ENCODE results near the gene SARDH.

Gene SARDH

DNA sequence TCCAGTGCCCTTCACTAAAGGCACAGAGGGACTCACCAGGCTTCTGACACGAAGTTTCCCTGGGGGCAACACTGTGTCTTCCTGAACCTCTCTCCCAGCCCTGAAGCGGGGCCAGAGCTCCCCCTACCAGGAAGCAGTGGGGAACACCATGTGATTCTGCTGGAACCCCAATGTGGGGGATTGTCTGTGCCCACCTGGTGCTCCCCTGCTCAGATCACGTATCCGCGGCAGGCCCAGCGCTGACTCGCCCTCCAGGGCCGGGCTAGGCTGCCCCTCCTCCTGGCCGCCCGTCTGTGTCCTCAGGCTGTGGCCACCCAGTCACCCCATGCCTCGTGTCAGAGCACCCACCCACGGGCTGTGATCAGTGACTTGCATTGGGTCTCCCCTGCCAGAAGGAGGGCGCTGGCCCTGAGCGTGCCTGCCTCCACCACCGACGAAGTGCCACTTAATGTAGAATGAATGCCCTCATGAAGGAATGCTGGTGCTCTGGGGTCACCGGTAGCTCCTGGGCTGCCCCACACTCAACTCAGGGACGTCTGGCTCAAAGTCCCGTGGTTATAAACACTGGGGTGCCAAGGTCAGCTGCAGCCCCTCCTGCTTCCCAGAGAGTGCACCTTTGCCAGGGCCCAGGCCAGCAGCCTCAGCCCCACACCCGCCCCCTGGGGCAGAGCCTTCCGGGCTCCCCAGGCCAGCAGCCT lies 22.1 kb downstream of the SARDH start:
- DNase-seq (ENCODE audit: low read depth): no peak

DNA sequence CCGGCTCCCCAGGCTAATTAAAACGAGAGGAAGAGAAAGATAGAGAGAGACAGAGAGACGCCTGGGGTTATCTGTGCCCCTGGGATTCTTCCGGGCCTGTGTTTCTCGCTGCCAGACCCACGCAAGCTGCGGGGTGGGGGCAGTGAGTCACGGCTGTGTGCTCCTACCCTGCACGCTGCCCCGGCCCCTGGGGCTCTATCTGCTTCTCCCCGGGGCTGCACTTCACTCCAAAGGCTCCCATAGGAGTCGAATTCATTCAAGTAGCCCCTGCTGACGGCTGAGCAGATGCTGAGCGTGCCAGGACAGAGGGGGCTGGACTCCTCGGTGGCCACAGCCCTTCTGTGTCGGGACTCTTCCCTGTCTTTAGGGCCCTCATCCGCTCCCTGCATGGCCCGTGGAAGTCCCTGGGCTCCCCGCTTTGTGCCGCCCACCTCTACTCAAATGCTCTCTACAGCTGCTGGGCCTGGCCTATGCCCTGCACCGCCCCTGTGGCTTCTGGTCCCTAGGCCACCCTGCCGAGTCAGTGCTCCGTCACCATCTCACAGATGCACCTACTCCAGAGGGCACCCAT lies 22.8 kb downstream of the SARDH start:
- DNase-seq (ENCODE audit: low read depth): no peak

GRCh38 chr9:133714606-133715294 lies 23.4 kb downstream of the SARDH start:
- no peak for DNase-seq (ENCODE audit: low read depth)

- no peak for DNase-seq (ENCODE audit: low read depth)
Measured at GRCh38 chr9:133713960-133714495, 24.1 kb downstream of the SARDH start.

GRCh38 chr9:133713150-133713959 lies 24.8 kb downstream of the SARDH start:
- DNase-seq (ENCODE audit: low read depth): no peak

- no peak for DNase-seq (ENCODE audit: low read depth)
Measured at GRCh38 chr9:133712221-133713100, 25.7 kb downstream of the SARDH start.

DNA sequence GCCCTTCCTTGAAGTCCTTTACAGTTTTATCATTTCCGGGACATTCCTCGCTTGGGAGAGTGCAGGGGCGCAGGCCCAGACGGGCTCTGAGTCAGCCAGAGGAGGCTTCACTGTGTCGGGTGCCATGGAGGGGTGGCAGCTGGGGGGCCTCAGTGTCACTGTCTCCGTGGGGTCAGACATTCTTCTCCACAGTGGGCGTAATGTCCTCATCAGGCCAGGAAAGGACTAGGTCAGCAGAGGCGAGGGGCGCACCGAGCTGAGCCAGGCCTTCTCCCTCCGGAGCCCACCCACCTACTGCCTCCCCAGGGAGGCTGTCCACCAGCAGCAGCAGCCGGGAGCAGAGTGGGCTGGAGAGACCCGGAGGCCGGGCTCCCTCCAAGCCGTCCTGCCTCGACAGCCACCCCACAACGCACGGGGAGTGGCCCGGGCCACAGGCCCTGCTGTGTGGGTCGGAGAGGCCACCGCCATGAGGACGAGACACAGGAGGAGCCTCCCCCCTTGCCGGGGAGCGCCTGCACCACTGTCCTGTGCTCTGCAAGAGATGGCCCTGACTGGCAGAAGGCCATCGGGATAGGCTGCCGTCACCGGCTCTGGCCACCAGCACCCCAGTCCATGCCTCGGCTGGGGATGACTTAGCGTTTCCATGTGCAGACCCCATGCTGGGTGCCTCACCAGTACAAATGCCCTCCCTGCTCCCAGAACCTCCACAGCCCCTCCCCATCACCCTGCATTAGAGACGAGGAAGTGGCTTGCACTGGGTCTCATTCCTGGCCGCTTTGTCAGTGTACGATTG lies 26.5 kb downstream of the SARDH start:
- no peak for DNase-seq (ENCODE audit: low read depth)

DNA sequence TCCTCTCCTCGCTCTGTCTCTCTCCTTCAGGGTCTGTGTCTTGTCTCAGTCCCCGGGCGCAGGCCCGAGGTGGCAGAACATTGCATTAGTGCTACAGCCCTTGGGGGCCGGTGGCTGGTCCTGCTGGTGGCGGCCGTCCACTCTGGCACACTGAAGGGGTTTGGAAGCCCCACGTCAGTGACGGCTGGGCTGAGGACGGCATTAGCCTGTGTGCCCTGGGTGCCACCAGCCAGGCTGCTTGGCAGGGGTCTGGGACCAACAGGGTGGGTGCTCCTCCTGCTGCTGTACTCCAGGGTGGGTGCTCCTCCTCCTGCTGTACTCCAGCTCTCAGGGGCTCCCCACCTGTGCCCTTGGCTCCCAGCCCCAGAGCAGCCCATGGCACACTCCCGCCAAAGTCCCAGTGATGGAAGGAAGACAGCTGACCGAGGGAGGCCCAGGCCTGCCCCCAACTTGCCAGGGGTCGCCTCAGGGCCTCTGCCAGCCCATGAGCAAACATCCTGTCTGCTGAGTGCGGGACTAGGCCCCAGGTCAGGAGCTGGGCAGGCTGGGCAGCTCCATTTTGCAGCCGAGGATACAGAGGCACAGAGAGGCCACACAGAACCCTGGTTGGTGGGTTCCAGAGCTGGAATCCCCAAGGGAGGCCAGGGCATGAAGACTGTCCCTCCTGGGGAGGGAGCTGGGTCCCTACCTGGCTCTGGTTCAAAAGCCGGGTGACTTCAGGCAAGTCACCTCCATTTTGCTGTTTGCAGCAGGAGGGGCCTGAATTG lies 27.3 kb downstream of the SARDH start:
- DNase-seq (ENCODE audit: low read depth): no peak

DNA sequence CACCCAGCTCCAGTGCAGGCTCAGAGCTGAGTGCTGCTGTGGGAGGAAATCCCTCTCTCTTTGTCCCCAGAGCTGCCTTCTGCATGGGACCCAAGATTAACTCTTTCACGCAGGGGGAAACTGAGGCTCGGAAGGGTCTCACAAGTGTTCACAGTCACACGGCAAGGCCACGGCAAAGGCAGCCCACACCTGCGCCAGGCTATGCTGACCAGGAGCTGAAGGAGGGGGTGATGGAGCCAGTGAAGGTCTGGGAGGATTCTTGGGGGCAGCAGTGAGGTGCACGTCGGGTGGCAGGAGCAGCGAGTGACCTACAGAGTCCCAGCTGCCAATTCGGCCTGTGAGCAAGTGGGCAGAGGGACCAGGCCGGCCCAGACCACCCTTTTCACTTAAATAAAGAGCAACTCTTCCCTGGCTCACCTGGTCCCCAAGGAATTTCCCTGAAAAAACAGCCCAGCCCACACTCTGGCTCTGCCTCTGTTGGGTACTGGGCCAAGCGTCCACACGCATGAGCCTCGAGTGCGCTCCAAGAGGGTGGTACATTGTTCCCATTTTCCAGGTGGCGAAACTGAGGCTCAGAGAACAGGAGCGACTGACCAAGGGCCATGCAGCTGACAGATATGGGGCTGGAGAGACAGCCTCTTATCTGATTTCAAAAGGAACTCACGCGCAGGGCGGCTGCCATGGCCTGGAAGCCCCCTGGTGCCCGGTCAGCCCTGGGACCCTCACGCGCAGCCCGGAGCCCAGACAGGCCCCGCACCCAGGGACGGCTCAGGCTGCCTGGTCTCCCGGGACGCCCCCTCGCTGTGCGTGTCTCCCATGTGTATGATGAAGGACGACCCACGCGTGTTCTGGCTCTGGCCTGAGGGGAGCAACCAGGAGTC lies 28.2 kb downstream of the SARDH start:
- DNase-seq (ENCODE audit: low read depth): no peak

- DNase-seq (ENCODE audit: low read depth): no peak
Measured at GRCh38 chr9:133709015-133709611, 29.0 kb downstream of the SARDH start.

DNA sequence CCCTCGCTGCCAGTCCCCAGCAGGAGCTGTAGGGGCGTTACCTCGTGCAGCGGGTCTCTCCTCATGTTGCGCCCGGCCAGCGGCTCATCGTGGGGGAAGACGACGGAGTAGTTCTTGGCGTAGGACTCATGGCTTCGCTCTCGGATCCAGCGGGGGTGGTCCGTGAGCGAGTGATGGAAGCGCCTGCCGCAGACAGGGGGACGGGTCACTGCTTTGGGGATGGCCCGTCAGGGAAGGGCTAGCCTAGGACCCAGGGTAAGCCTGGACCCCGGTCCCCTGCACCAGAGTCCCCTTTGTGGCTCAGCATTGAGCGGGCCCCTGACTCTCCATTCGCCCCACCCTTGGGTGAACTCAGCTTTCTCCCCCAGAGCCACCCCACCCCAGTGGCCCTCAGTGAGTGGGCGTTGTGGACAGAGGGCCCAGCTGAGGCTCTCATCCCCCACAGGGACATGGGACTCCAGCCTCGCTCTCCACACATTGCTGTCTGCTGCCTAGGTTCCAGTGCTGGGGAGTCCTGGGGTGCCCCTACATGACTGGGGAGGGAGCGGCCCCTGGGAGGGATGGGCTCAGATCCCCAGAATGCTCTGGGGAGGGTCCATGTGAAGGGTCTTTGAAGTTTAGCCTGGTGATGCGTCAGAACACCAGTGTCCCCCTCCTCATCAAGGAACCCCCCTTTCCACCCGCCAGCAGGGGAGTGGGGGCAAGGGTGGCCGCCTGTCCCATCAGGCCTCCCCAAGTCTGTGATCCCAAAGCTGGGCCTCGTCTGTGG lies 29.7 kb downstream of the SARDH start:
- DNase-seq (ENCODE audit: low read depth): no peak

- DNase-seq (ENCODE audit: low read depth): no peak
Measured at GRCh38 chr9:133707763-133708245, 30.3 kb downstream of the SARDH start.

GRCh38 chr9:133707065-133707762 lies 30.9 kb downstream of the SARDH start:
- no peak for DNase-seq (ENCODE audit: low read depth)

DNA sequence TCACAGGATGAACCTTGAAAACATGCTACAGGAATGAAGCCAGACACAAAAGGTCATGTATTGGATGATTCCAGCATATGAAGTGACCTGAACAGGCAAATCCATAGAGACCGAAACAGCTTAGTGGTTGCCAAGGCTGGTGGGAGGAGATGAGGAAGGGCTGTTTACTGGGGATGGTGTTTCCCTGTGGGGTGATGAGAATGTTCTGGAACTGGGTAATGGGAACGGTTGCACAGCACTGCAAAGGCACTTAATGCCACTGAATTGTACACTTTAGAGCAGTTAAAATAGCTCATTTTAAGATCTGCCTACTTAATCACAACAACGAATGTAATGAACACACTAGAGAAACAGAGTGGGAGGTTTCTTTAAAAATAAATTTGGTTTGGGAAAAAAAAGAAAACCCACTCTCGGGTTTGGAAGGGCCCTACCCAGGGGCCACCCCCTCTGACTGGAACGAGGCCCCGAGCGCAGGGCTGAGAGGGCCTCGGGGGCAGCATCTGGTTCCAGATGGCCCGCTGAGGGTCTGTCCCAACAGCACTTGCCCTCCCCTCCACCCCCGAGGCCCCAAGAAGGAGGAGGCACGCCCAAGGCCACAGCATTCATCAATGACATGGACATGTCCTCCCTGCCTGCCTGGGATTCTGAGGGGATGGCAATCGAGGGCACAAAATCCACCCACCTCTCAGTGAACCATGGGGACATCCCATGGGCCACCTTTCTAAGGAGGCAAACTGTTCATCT lies 31.7 kb downstream of the SARDH start:
- no peak for DNase-seq (ENCODE audit: low read depth)

DNA sequence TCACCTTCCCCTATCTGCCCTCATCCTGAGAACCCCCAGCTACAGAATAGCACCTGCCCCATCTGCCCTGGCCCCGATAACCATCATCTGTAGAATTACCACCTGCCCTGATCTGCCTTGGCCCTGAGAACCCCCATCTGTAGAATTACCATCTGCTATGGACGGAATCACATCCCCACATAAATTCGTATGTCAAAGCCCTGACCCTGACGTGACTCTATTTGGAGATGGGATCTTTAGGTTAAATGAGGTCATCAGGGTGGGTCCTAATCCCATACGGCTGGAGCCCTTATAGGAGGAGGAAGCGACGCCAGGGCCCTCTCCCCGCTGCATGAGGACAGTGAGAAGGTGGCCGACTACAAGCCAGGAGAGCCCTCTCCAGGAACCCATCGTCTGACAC lies 32.6 kb downstream of the SARDH start:
- DNase-seq (ENCODE audit: low read depth): no peak

DNA sequence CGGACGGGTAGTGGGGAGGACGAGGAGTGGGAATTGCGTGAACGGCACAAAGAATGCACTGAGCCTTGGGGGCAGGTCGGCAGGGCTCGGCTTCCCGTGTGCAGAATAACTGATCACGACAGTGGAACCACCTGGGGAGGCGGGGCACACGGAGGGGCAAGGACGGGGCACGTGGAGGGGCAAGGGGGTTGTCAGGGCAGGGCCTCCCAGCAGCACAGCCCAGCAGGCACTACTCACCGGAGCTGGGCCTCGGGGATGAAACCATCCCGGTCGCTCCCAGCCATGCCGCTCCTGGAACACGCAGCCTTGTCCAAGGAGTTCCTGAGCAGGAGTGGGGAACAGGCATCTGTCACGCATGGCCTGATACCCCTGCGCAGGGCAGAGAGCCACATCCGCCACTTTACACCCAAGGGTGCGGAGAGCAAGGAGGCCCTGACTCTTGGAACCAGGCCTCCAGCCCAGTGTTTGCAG lies 33.4 kb downstream of the SARDH start:
- no peak for DNase-seq (ENCODE audit: low read depth)
